Thoracic aorta (tissue), 2 donors: ENCODE measurements around the gene MOG. TPM values are rescaled to one million over a fixed set of nuclear protein-coding genes. Genes with fewer than 3 reads are reported as not detected.

Experiments
- ATAC-seq: fragments of 150-250 bp; one replicate; pipeline ENCODE4 v1.8.0; 2017; ENCODE audit warnings: low read depth; ENCODE audit not compliant: insufficient number of reproducible peaks, low FRiP score
- DNase-seq: peaks from one replicate; pipeline ENCODE4 v3.0.0-alpha.2; 2020; ENCODE audit warnings: low spot score
- H3K27ac ChIP-seq, 2 donors: fragments of 200-600 bp; sonication (generic); 1 replicate in 1 of 2; 2 replicates in 1 of 2; pipeline ENCODE4 v1.5.1; 2016; ENCODE audit warnings: mild to moderate bottlenecking in 2 of 2, moderate library complexity in 2 of 2
- H3K27me3 ChIP-seq: fragments of 200-600 bp; sonication (generic); replicated peaks from 2 replicates; pipeline ENCODE4 v1.6.0; 2016; ENCODE audit warnings: mild to moderate bottlenecking; ENCODE audit not compliant: insufficient read depth
- H3K36me3 ChIP-seq: fragments of 200-600 bp; sonication (generic); one replicate; pipeline ENCODE4 v1.5.1; 2016
- H3K4me1 ChIP-seq, 2 donors: fragments of 200-600 bp; sonication (generic); 1 replicate in 1 of 2; 2 replicates in 1 of 2; pipeline versions ENCODE4 v1.5.1 to v1.6.0; 2016; ENCODE audit warnings: low read depth in 2 of 2, mild to moderate bottlenecking in 1 of 2; ENCODE audit not compliant: control insufficient read depth in 1 of 2
- H3K4me3 ChIP-seq: fragments of 200-600 bp; sonication (generic); 2 replicates; pipeline ENCODE4 v1.5.1; 2016; ENCODE audit warnings: mild to moderate bottlenecking
- H3K9me3 ChIP-seq: fragments of 200-600 bp; sonication (generic); 2 replicates; pipeline ENCODE4 v1.5.1; 2016
- CTCF ChIP-seq: fragments of 200-600 bp; sonication (generic); IDR thresholded peaks from one replicate; pipeline ENCODE4 v1.5.1; 2019; ENCODE audit warnings: antibody characterized with exemption
- total RNA-seq, 2 donors: library from RNA; depleted of rRNA; stranded (reverse); fragments of >200 nt; gene quantifications; one replicate each; pipeline versions ENCODE4 v1.1.0 to v1.2.3, GENCODE V29; 2016

Gene MOG
- total RNA-seq, 2 donors from 2014 or later, result not detected

GRCh38 chr6:29627755-29628418 lies 29.0 kb upstream of the MOG start:
- Histone ChIP-seq H3K27ac (peak overlapping the region; percentile 42 to 64), H3K4me3 (peak overlapping the region; percentile 74), H3K27me3 (no peaks in the 10 kb centered on the region), H3K36me3 (no peaks in the 10 kb centered on the region), H3K9me3 (no peaks in the 10 kb centered on the region), H3K4me1 (peaks cover 9 to 43% of the 10 kb centered on the region in 2 donors)
- no peak for TF ChIP-seq CTCF
- DNase-seq (peak; percentile 42), ATAC-seq (peak; percentile 56)

GRCh38 chr6:29628419-29629281 lies 28.2 kb upstream of the MOG start:
- H3K27me3 ChIP-seq, result no peaks in the 10 kb centered on the region
- no peaks in the 10 kb centered on the region for H3K36me3 ChIP-seq
- peak overlapping the region; percentile 74 for H3K4me3 ChIP-seq
- peak overlapping the region in 1 of 2 donors; percentile 64 for H3K27ac ChIP-seq
- ATAC-seq (peak; percentile 7), DNase-seq (no peak)
- H3K9me3 ChIP-seq, result no peaks in the 10 kb centered on the region
- peak; percentile 52 for TF ChIP-seq CTCF
- H3K4me1 ChIP-seq, result peaks cover 9 to 45% of the 10 kb centered on the region in 2 donors

GRCh38 chr6:29629571-29629970 lies 27.3 kb upstream of the MOG start:
- Histone ChIP-seq H3K27ac (no peak overlapping the region), H3K4me3 (no peak overlapping the region), H3K27me3 (no peaks in the 10 kb centered on the region), H3K4me1 (peaks cover 9 to 50% of the 10 kb centered on the region in 2 donors), H3K36me3 (no peaks in the 10 kb centered on the region), H3K9me3 (no peaks in the 10 kb centered on the region)
- ATAC-seq (no peak), DNase-seq (no peak)
- TF ChIP-seq CTCF, result no peak

- ATAC-seq (no peak), DNase-seq (no peak)
- H3K36me3 ChIP-seq, result no peaks in the 10 kb centered on the region
- no peaks in the 10 kb centered on the region for H3K27me3 ChIP-seq
- no peak overlapping the region for H3K4me3 ChIP-seq
- H3K4me1 ChIP-seq, result peaks cover 9 to 50% of the 10 kb centered on the region in 2 donors
- no peak overlapping the region for H3K27ac ChIP-seq
- H3K9me3 ChIP-seq, result no peaks in the 10 kb centered on the region
- no peak for TF ChIP-seq CTCF
Measured at GRCh38 chr6:29630315-29630714, 26.6 kb upstream of the MOG start.

- Histone ChIP-seq H3K9me3 (no peaks in the 10 kb centered on the region), H3K36me3 (no peaks in the 10 kb centered on the region), H3K27me3 (no peaks in the 10 kb centered on the region), H3K4me3 (peak overlapping the region; percentile 98), H3K4me1 (peaks cover 9 to 50% of the 10 kb centered on the region in 2 donors), H3K27ac (no peak overlapping the region)
- no peak for TF ChIP-seq CTCF
- ATAC-seq (no peak), DNase-seq (no peak)
Measured at GRCh38 chr6:29631209-29631810, 25.6 kb upstream of the MOG start.
